Cardiac fibroblast (primary cell): ENCODE data around the gene ANO10.
A peak's percentile ranks its signal among the peaks of the same experiment; 100 is the strongest.

Experiments
- DNase-seq, 2 donors: peaks; one replicate each; pipeline versions ENCODE4 v3.0.0 to v3.0.0-alpha.2; 2010; ENCODE audit warnings: low read depth in 2 of 2
- H3K4me3 ChIP-seq, 2 donors: replicated peaks in 1 of 2; 1 replicate in 1 of 2; 2 replicates in 1 of 2; pipeline ENCODE4 v1.5.1; 2011; ENCODE audit warnings: low read depth in 2 of 2, low read length in 2 of 2, mild to moderate bottlenecking in 2 of 2, moderate library complexity in 1 of 2
- CTCF ChIP-seq: IDR thresholded peaks from one replicate; pipeline ENCODE4 v1.5.1; 2011; ENCODE audit warnings: low read depth, mild to moderate bottlenecking, low read length, inconsistent platforms

The ANO10 gene

GRCh38 chr3:43340403-43340802 is 281.4 kb downstream of the ANO10 start:
- H3K4me3 ChIP-seq: no peak overlapping the region
- no peak for DNase-seq
- no peak for TF ChIP-seq CTCF

GRCh38 chr3:43338295-43338694 is 283.5 kb downstream of the ANO10 start:
- TF ChIP-seq CTCF: no peak
- no peak overlapping the region for H3K4me3 ChIP-seq
- peak; percentile 21 to 23 for DNase-seq

- no peak for DNase-seq
- no peak overlapping the region for H3K4me3 ChIP-seq
- TF ChIP-seq CTCF: no peak
Observed at GRCh38 chr3:43335799-43336198, 286.0 kb downstream of the ANO10 start.

- no peak for TF ChIP-seq CTCF
- H3K4me3 ChIP-seq: no peak overlapping the region
- no peak for DNase-seq
Observed at GRCh38 chr3:43334976-43335375, 286.8 kb downstream of the ANO10 start.

- no peak for TF ChIP-seq CTCF
- no peak for DNase-seq
- no peak overlapping the region for H3K4me3 ChIP-seq
Observed at GRCh38 chr3:43331381-43331780, 290.4 kb downstream of the ANO10 start.

- no peak for TF ChIP-seq CTCF
Observed at GRCh38 chr3:43330981-43331380, 290.8 kb downstream of the ANO10 start.

GRCh38 chr3:43328653-43329052 is 293.2 kb downstream of the ANO10 start:
- no peak overlapping the region for H3K4me3 ChIP-seq
- TF ChIP-seq CTCF: no peak
- no peak for DNase-seq

More at GRCh38 chr3:43330981-43331380, 290.8 kb downstream of the ANO10 start:
- no peak overlapping the region for H3K4me3 ChIP-seq
- DNase-seq: no peak
